ENCODE data around the gene CDKN2B-AS1. TPM values are rescaled to one million over a fixed set of nuclear protein-coding genes. Genes with fewer than 3 reads are reported as not detected.

The CDKN2B-AS1 gene
- total RNA-seq, 2 donors from 2014 or later = not detected

- TF ChIP-seq CTCF (IDR thresholded peaks at IDR 0.05) = no peak
- no peaks in the 10 kb centered on the region for H3K4me1 ChIP-seq
- H3K4me3 ChIP-seq = no peak overlapping the region
- no peak for DNase-seq (ENCODE audit: low spot score)
- H3K27ac ChIP-seq = no peak overlapping the region
- H3K36me3 ChIP-seq = no peaks in the 10 kb centered on the region
- H3K27me3 ChIP-seq = no peaks in the 10 kb centered on the region
- peaks cover 0 to 17% of the 10 kb centered on the region in 2 donors for H3K9me3 ChIP-seq
Observed at GRCh38 chr9:22124263-22125011, 129.8 kb downstream of the CDKN2B-AS1 start.

- H3K4me1 ChIP-seq = no peaks in the 10 kb centered on the region
- no peaks in the 10 kb centered on the region for H3K27me3 ChIP-seq
- TF ChIP-seq CTCF (IDR thresholded peaks at IDR 0.05) = no peak
- no peak for DNase-seq (ENCODE audit: low spot score)
- H3K27ac ChIP-seq = no peak overlapping the region
- no peaks in the 10 kb centered on the region for H3K9me3 ChIP-seq
- no peak overlapping the region for H3K4me3 ChIP-seq
- no peaks in the 10 kb centered on the region for H3K36me3 ChIP-seq
Observed at GRCh38 chr9:22129133-22129532, 134.5 kb downstream of the CDKN2B-AS1 start.

GRCh38 chr9:22129633-22130032 is 135.0 kb downstream of the CDKN2B-AS1 start:
- H3K9me3 ChIP-seq = no peaks in the 10 kb centered on the region
- no peaks in the 10 kb centered on the region for H3K36me3 ChIP-seq

GRCh38 chr9:22131817-22132216 is 137.2 kb downstream of the CDKN2B-AS1 start:
- H3K36me3 ChIP-seq = no peaks in the 10 kb centered on the region
- H3K4me1 ChIP-seq = no peaks in the 10 kb centered on the region
- DNase-seq (ENCODE audit: low spot score) = no peak
- H3K27ac ChIP-seq = no peak overlapping the region
- H3K4me3 ChIP-seq = no peak overlapping the region
- no peak for TF ChIP-seq CTCF (IDR thresholded peaks at IDR 0.05)
- H3K9me3 ChIP-seq = no peaks in the 10 kb centered on the region
- no peaks in the 10 kb centered on the region for H3K27me3 ChIP-seq

More at GRCh38 chr9:22129633-22130032, 135.0 kb downstream of the CDKN2B-AS1 start:
- no peak for TF ChIP-seq CTCF (IDR thresholded peaks at IDR 0.05)
- no peaks in the 10 kb centered on the region for H3K27me3 ChIP-seq
- H3K4me1 ChIP-seq = no peaks in the 10 kb centered on the region
- H3K4me3 ChIP-seq = no peak overlapping the region
- no peak for DNase-seq (ENCODE audit: low spot score)
- H3K27ac ChIP-seq = no peak overlapping the region

- no peak for TF ChIP-seq CTCF (IDR thresholded peaks at IDR 0.05)
- Histone ChIP-seq H3K9me3 (no peaks in the 10 kb centered on the region), H3K4me1 (no peaks in the 10 kb centered on the region), H3K27me3 (no peaks in the 10 kb centered on the region), H3K4me3 (no peak overlapping the region), H3K27ac (no peak overlapping the region), H3K36me3 (no peaks in the 10 kb centered on the region)
- DNase-seq (ENCODE audit: low spot score) = no peak
Observed at GRCh38 chr9:22134390-22134789, 139.8 kb downstream of the CDKN2B-AS1 start.

All from right atrium auricular region (tissue), 2 donors.